Muscle of leg (tissue), 16 donors: Measurements from ENCODE around the gene BBS1. TPM values are rescaled to one million over a fixed set of nuclear protein-coding genes. Genes with fewer than 3 reads are reported as not detected.
"Not testable (repeated sequence)": the region's sequence is repeated elsewhere in the genome, so short reads cannot be mapped to it uniquely, and the experiment has no call there.

Experiments used
- DNase-seq: peaks from one replicate; pipeline ENCODE4 v3.0.0; 2013
- H3K27ac ChIP-seq: one replicate; pipeline ENCODE4 v1.5.1; 2013; ENCODE audit warnings: mild to moderate bottlenecking, low read length, control low read depth
- H3K27me3 ChIP-seq: one replicate; pipeline ENCODE4 v1.6.1; 2013; ENCODE audit warnings: low read length; ENCODE audit not compliant: control insufficient read depth, insufficient read depth
- H3K36me3 ChIP-seq: one replicate; pipeline ENCODE4 v1.6.1; 2013; ENCODE audit warnings: low read length; ENCODE audit not compliant: control insufficient read depth, insufficient read depth
- H3K4me1 ChIP-seq: one replicate; pipeline ENCODE4 v1.6.1; 2013; ENCODE audit warnings: low read length; ENCODE audit not compliant: control insufficient read depth, insufficient read depth
- H3K4me3 ChIP-seq: one replicate; pipeline ENCODE4 v1.5.1; 2013; ENCODE audit warnings: low read length, control low read depth
- H3K9me3 ChIP-seq: replicated peaks from 2 replicates; pipeline ENCODE4 v1.6.1; 2013; ENCODE audit warnings: low read depth, low read length; ENCODE audit not compliant: control insufficient read depth
- WGBS: methylation state at CpG from one replicate; pipeline ENCODE4 v1.1.5; 2013; ENCODE audit warnings: missing lambda C conversion rate; ENCODE audit not compliant: insufficient coverage; 5-methylcytosine and 5-hydroxymethylcytosine counted together
- long read RNA-seq, 11 donors: transcript quantifications; one replicate each; lab custom pipeline, GENCODE V29; 2026
- polyA plus RNA-seq, 8 donors: library from polyadenylated mRNA; unstranded; fragments of 120-200 nt; gene quantifications; one replicate each; pipeline versions ENCODE4 v1.2.1 to v1.2.3, GENCODE V29; 2013; ENCODE audit warnings: inconsistent platforms in 1 of 8, low replicate concordance in 1 of 8; ENCODE audit not compliant: insufficient read length in 8 of 8, insufficient read depth in 1 of 8
- total RNA-seq: library from RNA; stranded (reverse); fragments of 120-200 nt; gene quantifications from one replicate; pipeline ENCODE4 v1.2.4, GENCODE V29; 2013

The BBS1 gene
- total RNA-seq, result 18.8 TPM
- polyA plus RNA-seq, result 10 to 100 TPM; 13.2 to 22.6 (median 17.4) TPM
- long read RNA-seq, donor 1, result 0 reads
- long read RNA-seq, donor 2, result 0 reads
- long read RNA-seq, donor 3, partial matches to known transcripts, result 0 of 4 reads
- long read RNA-seq, donor 3, other reads (novel, unspliced or antisense), result 0 of 4 reads
- long read RNA-seq, donor 4, partial matches to known transcripts, result 0 of 2 reads
- long read RNA-seq, donor 4, other reads (novel, unspliced or antisense), result 0 of 2 reads
- long read RNA-seq, donor 5, transcript BBS1-201 (17 exons, 3,423 nt), result major isoform, 7 of 20 reads
- long read RNA-seq, donor 5, partial matches to known transcripts, result 0 of 20 reads
- long read RNA-seq, donor 5, other reads (novel, unspliced or antisense), result 10 of 20 reads
- long read RNA-seq, donor 6, partial matches to known transcripts, result 0 of 2 reads
- long read RNA-seq, donor 6, other reads (novel, unspliced or antisense), result 0 of 2 reads
- long read RNA-seq, donor 7, partial matches to known transcripts, result 0 of 3 reads
- long read RNA-seq, donor 7, other reads (novel, unspliced or antisense), result 0 of 3 reads
- long read RNA-seq, donor 8, partial matches to known transcripts, result 0 of 2 reads
- long read RNA-seq, donor 8, other reads (novel, unspliced or antisense), result 0 of 2 reads
- long read RNA-seq, donor 9, partial matches to known transcripts, result 0 of 1 reads
- long read RNA-seq, donor 9, other reads (novel, unspliced or antisense), result 0 of 1 reads
- long read RNA-seq, donor 10, partial matches to known transcripts, result 0 of 3 reads
- long read RNA-seq, donor 10, other reads (novel, unspliced or antisense), result 0 of 3 reads
- long read RNA-seq, donor 11, transcript BBS1-201 (17 exons, 3,423 nt), result major isoform, 6 of 11 reads
- long read RNA-seq, donor 11, partial matches to known transcripts, result 5 of 11 reads
- long read RNA-seq, donor 11, other reads (novel, unspliced or antisense), result 0 of 11 reads

- Histone ChIP-seq H3K36me3 (peaks cover 20% of the 10 kb centered on the region), H3K4me1 (peaks cover 17% of the 10 kb centered on the region), H3K4me3 (peak within 1 kb of the TSS; percentile 96), H3K27ac (peak within 1 kb of the TSS; percentile 67), H3K9me3 (no peaks in the 10 kb centered on the region), H3K27me3 (no peaks in the 10 kb centered on the region)
- WGBS, result 0% methylated on average over 25 of the region's 31 CpGs
- DNase-seq, result peak; percentile 92
Observed at GRCh38 chr11:66510271-66510989, at the start of gene BBS1. BBS1 (plus strand) TSS chr11:66510635; CDS start chr11:66510660, 25 bp downstream.

- Histone ChIP-seq H3K9me3 (peaks cover 3% of the 10 kb centered on the region), H3K36me3 (no peaks in the 10 kb centered on the region), H3K4me3 (no peak overlapping the region), H3K27ac (no peak overlapping the region), H3K27me3 (no peaks in the 10 kb centered on the region), H3K4me1 (peaks cover 17% of the 10 kb centered on the region)
- no peak for DNase-seq
Observed at GRCh38 chr11:66462010-66462409, 48.4 kb upstream of the BBS1 start.

DNA sequence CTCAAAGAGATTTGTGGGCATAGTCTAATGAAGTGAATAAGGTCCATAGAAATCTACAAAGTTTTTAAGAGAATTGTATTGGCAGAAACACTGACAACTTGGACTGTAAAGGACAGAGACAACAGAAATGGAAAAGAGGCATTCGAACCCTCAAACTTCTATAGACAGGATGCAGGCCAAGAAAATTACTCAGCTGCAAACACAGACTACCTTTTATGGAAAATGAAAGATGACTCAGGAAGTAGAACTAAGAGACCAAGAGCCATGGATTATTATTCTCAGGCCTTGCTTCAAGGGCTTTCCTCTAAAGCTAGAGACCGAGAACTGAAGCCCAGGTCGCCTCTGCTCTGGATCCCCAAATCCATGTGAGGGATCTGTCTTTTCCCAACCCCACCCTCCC is 47.5 kb upstream of the BBS1 start:
- WGBS, result no CpG with 5 or more reads among the region's 3 CpGs
- no peak for DNase-seq

GRCh38 chr11:66464116-66464515 is 46.3 kb upstream of the BBS1 start:
- not testable (repeated sequence) for H3K27ac ChIP-seq, DNase-seq, H3K36me3 ChIP-seq, H3K9me3 ChIP-seq, H3K4me3 ChIP-seq, H3K27me3 ChIP-seq
- peaks cover 26% of the 10 kb centered on the region for H3K4me1 ChIP-seq
- WGBS, result no CpG with 5 or more reads among the region's 5 CpGs

More for the DNA sequence above, 47.5 kb upstream of the BBS1 start:
- Histone ChIP-seq H3K9me3 (peaks cover 3% of the 10 kb centered on the region), H3K27me3 (no peaks in the 10 kb centered on the region), H3K4me3 (no peak overlapping the region), H3K27ac (no peak overlapping the region), H3K36me3 (no peaks in the 10 kb centered on the region), H3K4me1 (peaks cover 24% of the 10 kb centered on the region)

DNA sequence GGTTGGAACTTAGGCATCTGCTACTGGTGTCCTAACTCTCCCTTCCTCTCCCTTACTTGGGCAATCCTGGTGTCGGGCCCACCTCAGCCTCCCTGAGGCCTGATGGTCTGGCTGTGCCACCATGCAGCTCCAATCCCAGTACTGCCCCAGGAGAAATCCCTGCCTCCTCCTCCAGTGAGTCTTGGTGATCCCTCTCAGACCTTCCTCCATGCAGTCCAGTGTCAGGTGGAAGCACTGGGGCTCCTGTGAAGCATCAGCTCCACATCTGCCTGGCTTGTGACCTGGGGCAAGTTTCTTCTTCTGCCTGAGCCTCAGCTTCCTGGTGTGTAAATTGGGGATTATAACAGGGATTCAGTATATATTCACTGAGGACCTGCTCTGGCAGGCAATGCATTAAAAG is 45.5 kb upstream of the BBS1 start:
- Histone ChIP-seq H3K4me3 (no peak overlapping the region), H3K27ac (peak overlapping the region; percentile 56), H3K4me1 (peaks cover 26% of the 10 kb centered on the region), H3K27me3 (no peaks in the 10 kb centered on the region), H3K36me3 (peaks cover 4% of the 10 kb centered on the region), H3K9me3 (peaks cover 3% of the 10 kb centered on the region)
- WGBS, result 67% methylated on average over 1 of the region's 1 CpG
- no peak for DNase-seq

- H3K4me1 ChIP-seq, result peaks cover 26% of the 10 kb centered on the region
- H3K27me3 ChIP-seq, result no peaks in the 10 kb centered on the region
- peaks cover 3% of the 10 kb centered on the region for H3K9me3 ChIP-seq
- peaks cover 4% of the 10 kb centered on the region for H3K36me3 ChIP-seq
- peak; percentile 63 for DNase-seq
- H3K27ac ChIP-seq, result peak overlapping the region; percentile 92
- 32% methylated on average over 12 of the region's 19 CpGs for WGBS
- H3K4me3 ChIP-seq, result peak overlapping the region; percentile 74
Observed at GRCh38 chr11:66465373-66466224, 44.8 kb upstream of the BBS1 start.

- 0% methylated on average over 52 of the region's 63 CpGs for WGBS
- Histone ChIP-seq H3K4me1 (peaks cover 26% of the 10 kb centered on the region), H3K4me3 (peak within 1 kb of the TSS; percentile 74), H3K27me3 (no peaks in the 10 kb centered on the region), H3K27ac (peak within 1 kb of the TSS; percentile 92), H3K36me3 (peaks cover 8% of the 10 kb centered on the region), H3K9me3 (peaks cover under 1% of the 10 kb centered on the region)
- DNase-seq, result peak; percentile 97
Observed at GRCh38 chr11:66466225-66467033, 44.0 kb upstream of the BBS1 start, which contains the start of gene PELI3. PELI3 (plus strand) TSS chr11:66466905; CDS start chr11:66468129, 1,224 bp downstream.

DNA sequence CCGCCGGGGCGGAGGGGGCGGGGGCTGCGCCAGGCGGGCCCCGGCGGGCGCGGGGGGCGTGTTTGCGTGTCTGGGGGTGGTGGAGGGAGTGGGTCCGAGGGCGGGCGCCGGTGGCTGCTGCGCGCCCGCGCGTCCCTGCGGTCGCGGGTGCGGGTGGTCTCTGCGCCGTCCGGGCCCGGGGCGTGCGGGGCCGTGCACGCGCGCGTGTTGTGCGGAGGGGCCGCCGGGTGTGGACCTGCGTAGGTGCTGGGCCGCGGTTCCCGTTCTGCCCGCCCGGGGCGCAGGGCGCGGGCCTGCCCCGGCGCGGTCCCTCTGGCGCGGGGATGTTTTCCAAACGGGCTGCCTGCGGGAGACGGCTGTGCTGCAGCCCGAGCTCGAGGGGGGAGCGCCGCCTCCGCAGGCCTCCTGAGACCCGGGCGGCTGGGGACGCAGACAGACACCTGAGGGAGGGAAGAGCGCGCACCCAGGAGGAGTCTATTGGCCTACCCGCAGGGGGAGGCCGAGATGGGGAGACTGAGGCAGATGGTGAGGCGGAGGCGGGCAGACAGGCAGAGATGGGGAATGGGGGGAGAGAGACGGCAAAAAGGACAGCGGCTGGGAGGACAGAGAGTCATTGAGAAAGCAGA is 43.3 kb upstream of the BBS1 start:
- Histone ChIP-seq H3K9me3 (no peaks in the 10 kb centered on the region), H3K4me3 (peak overlapping the region; percentile 51), H3K27me3 (no peaks in the 10 kb centered on the region), H3K4me1 (peaks cover 26% of the 10 kb centered on the region), H3K36me3 (peaks cover 13% of the 10 kb centered on the region), H3K27ac (no peak overlapping the region)
- DNase-seq, result peak; percentile 48
- 2% methylated on average over 68 of the region's 72 CpGs for WGBS
